Ishikawa (cell line): ENCODE data around the gene SH3BP2.

ENCODE experiments used
- RAD21 ChIP-seq: IDR thresholded peaks from 2 replicates; pipeline ENCODE4 v1.6.1; 2012; ENCODE audit warnings: low read depth
- TF ChIP-seq, protein P1 (sequence below): IDR thresholded peaks from 2 replicates; pipeline ENCODE4 v1.6.1; 2012

DNA sequence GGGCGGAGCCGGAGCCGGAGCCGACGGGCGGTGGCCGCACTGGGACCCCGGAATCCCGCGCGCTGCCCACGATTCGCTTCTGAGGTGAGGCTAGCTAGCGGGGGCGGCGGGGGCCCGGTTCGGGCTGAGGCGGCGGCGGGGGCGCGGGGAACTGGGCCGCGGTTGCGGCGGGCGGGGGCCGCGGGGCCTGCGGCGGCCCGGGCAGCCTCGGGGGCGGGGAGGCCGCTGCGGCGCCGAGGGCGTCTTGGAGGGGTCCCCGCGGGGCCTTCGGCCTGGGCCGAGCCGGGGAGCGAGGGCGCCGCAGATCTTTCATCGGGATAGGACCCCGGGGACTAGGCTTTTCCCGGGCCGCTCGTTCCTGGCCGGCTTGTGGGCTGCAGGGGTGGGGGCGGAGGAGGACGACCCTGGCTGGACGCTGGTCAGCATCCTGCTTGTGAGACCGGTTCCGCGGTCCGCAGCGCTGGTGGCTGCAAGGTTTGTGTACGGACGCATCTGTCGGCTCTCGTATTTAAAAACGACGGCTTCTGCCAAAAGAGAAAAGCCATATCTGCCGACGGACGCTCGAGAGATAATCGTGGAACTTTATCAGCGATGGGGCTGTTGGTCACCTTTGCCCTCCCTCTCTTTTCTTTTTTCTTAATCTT lies 51.2 kb downstream of the SH3BP2 start:
- no peak for TF ChIP-seq RAD21
- TF ChIP-seq, protein P1, sequence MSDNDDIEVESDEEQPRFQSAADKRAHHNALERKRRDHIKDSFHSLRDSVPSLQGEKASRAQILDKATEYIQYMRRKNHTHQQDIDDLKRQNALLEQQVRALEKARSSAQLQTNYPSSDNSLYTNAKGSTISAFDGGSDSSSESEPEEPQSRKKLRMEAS, result no peak; the same call in 1 of the 2 replicates
